Stomach (tissue), 4 donors: ENCODE data around the gene TBC1D8.

Source experiments
- CTCF ChIP-seq, 7 experiments: fragments of 450-650 bp in 4 of 7; fragments of 200-600 bp in 3 of 7; sonication (generic) in 3 of 7; IDR thresholded peaks; one replicate each; pipeline ENCODE4 v1.5.1; 2016 to 2019; ENCODE audit warnings: antibody characterized with exemption in 7 of 7, control low read depth in 2 of 7, mild to moderate bottlenecking in 1 of 7
- POLR2A ChIP-seq, 4 donors: fragments of 450-650 bp; IDR thresholded peaks; one replicate each; pipeline ENCODE4 v1.6.1; 2016; ENCODE audit warnings: antibody characterized with exemption in 4 of 4, control low read depth in 2 of 4, mild to moderate bottlenecking in 1 of 4, moderate library complexity in 1 of 4
- POLR2AphosphoS5 ChIP-seq, 3 donors: sonication (generic); formaldehyde crosslinking; IDR thresholded peaks; one replicate each; pipeline ENCODE4 v1.6.1; 2016; ENCODE audit warnings: antibody characterized with exemption in 3 of 3

- TF ChIP-seq CTCF (IDR thresholded peaks at IDR 0.05) (no peak), POLR2A (IDR thresholded peaks at IDR 0.05) (no peak), POLR2AphosphoS5 (IDR thresholded peaks at IDR 0.05) (no peak)
Observed at GRCh38 chr2:101147971-101148370, 3.2 kb downstream of the TBC1D8 start.
